ENCODE measurements around the gene THADA.

Gene THADA

GRCh38 chr2:43542285-43542933 is 53.4 kb downstream of the THADA start:
- Histone ChIP-seq H3K9ac (ENCODE audit: low read length) (no peak overlapping the region), H3K27ac (ENCODE audit: low read depth, low read length) (no peak overlapping the region), H3K9me2 (replicated peaks; ENCODE audit: insufficient read depth, low read length) (no peaks in the 10 kb centered on the region), H2AFZ (ENCODE audit: low read depth, low read length, severe bottlenecking) (no peak overlapping the region), H3K27me3 (ENCODE audit: low read length) (no peaks in the 10 kb centered on the region), H3K9me3 (ENCODE audit: insufficient read depth, low read length) (no peaks in the 10 kb centered on the region), H3K79me2 (ENCODE audit: insufficient read depth, low read length) (no peaks in the 10 kb centered on the region), H4K20me1 (ENCODE audit: low read depth, low read length) (0 out of 2 replicates have a peak, but pooled peaks cover 4% of the 10 kb centered on the region), H3K4me3 (ENCODE audit: insufficient read depth, low read length, poor library complexity, severe bottlenecking) (no peak overlapping the region), H3F3A (ENCODE audit: insufficient read depth) (peaks cover 7% of the 10 kb centered on the region; the same call in 1 of the 2 replicates), H3K4me2 (ENCODE audit: low read depth, low read length, poor library complexity, severe bottlenecking) (no peak overlapping the region), H3K36me3 (ENCODE audit: low read length) (peaks cover 24% of the 10 kb centered on the region; the same call in 1 of the 2 replicates)
- TF ChIP-seq CTCF (IDR thresholded peaks at IDR 0.05; ENCODE audit: insufficient read depth, low read length, poor library complexity, severe bottlenecking) = peak; percentile 45
- no peak for TF ChIP-seq EZH2phosphoT487 (conservative IDR thresholded peaks at IDR 0.05; ENCODE audit: low read length)

GRCh38 chr2:43541165-43541564 is 54.7 kb downstream of the THADA start:
- H3K27me3 ChIP-seq (ENCODE audit: low read length) = no peaks in the 10 kb centered on the region
- H3K79me2 ChIP-seq (ENCODE audit: insufficient read depth, low read length) = no peaks in the 10 kb centered on the region
- 0 out of 2 replicates have a peak, but pooled peaks cover 4% of the 10 kb centered on the region for H4K20me1 ChIP-seq (ENCODE audit: low read depth, low read length)
- no peaks in the 10 kb centered on the region for H3K9me3 ChIP-seq (ENCODE audit: insufficient read depth, low read length)
- H3K4me2 ChIP-seq (ENCODE audit: low read depth, low read length, poor library complexity, severe bottlenecking) = no peak overlapping the region
- no peak overlapping the region for H2AFZ ChIP-seq (ENCODE audit: low read depth, low read length, severe bottlenecking)
- peaks cover 31% of the 10 kb centered on the region; the same call in 1 of the 2 replicates for H3K36me3 ChIP-seq (ENCODE audit: low read length)
- no peaks in the 10 kb centered on the region for H3K9me2 ChIP-seq (replicated peaks; ENCODE audit: insufficient read depth, low read length)
- no peak overlapping the region for H3K27ac ChIP-seq (ENCODE audit: low read depth, low read length)
- TF ChIP-seq EZH2phosphoT487 (conservative IDR thresholded peaks at IDR 0.05; ENCODE audit: low read length) (no peak), CTCF (IDR thresholded peaks at IDR 0.05; ENCODE audit: insufficient read depth, low read length, poor library complexity, severe bottlenecking) (no peak)
- peaks cover 7% of the 10 kb centered on the region; the same call in 1 of the 2 replicates for H3F3A ChIP-seq (ENCODE audit: insufficient read depth)
- H3K4me3 ChIP-seq (ENCODE audit: insufficient read depth, low read length, poor library complexity, severe bottlenecking) = no peak overlapping the region
- H3K9ac ChIP-seq (ENCODE audit: low read length) = no peak overlapping the region

GRCh38 chr2:43540021-43540779 is 55.6 kb downstream of the THADA start:
- no peak overlapping the region for H3K4me2 ChIP-seq (ENCODE audit: low read depth, low read length, poor library complexity, severe bottlenecking)
- H2AFZ ChIP-seq (ENCODE audit: low read depth, low read length, severe bottlenecking) = no peak overlapping the region
- H3K9ac ChIP-seq (ENCODE audit: low read length) = no peak overlapping the region
- H3K27ac ChIP-seq (ENCODE audit: low read depth, low read length) = no peak overlapping the region
- H3F3A ChIP-seq (ENCODE audit: insufficient read depth) = peaks cover 7% of the 10 kb centered on the region; the same call in 1 of the 2 replicates
- H3K9me2 ChIP-seq (replicated peaks; ENCODE audit: insufficient read depth, low read length) = no peaks in the 10 kb centered on the region
- no peak for TF ChIP-seq CTCF (IDR thresholded peaks at IDR 0.05; ENCODE audit: insufficient read depth, low read length, poor library complexity, severe bottlenecking)
- TF ChIP-seq EZH2phosphoT487 (conservative IDR thresholded peaks at IDR 0.05; ENCODE audit: low read length) = no peak
- no peaks in the 10 kb centered on the region for H3K79me2 ChIP-seq (ENCODE audit: insufficient read depth, low read length)
- no peak overlapping the region for H3K4me3 ChIP-seq (ENCODE audit: insufficient read depth, low read length, poor library complexity, severe bottlenecking)
- H3K36me3 ChIP-seq (ENCODE audit: low read length) = peaks cover 32% of the 10 kb centered on the region; the same call in 1 of the 2 replicates
- H4K20me1 ChIP-seq (ENCODE audit: low read depth, low read length) = 0 out of 2 replicates have a peak, but pooled peaks cover 4% of the 10 kb centered on the region
- no peaks in the 10 kb centered on the region for H3K9me3 ChIP-seq (ENCODE audit: insufficient read depth, low read length)
- no peaks in the 10 kb centered on the region for H3K27me3 ChIP-seq (ENCODE audit: low read length)
